Muscle layer of duodenum (tissue), 2 donors: ENCODE data around the gene ERVK3-1.

Source experiments
- H3K27ac ChIP-seq: one replicate; pipeline ENCODE4 v1.7.0; 2013; ENCODE audit warnings: mild to moderate bottlenecking, low read length
- H3K27me3 ChIP-seq: one replicate; pipeline ENCODE4 v1.7.0; 2013; ENCODE audit warnings: low read depth, mild to moderate bottlenecking, control low read depth, low read length
- H3K36me3 ChIP-seq, 2 donors: one replicate each; pipeline ENCODE4 v1.7.0; 2013; ENCODE audit warnings: low read length in 2 of 2, control low read depth in 1 of 2, mild to moderate bottlenecking in 1 of 2; ENCODE audit not compliant: insufficient read depth in 2 of 2, control insufficient read depth in 1 of 2
- H3K4me1 ChIP-seq, 2 donors: one replicate each; pipeline ENCODE4 v1.7.0; 2013; ENCODE audit warnings: low read length in 2 of 2, mild to moderate bottlenecking in 2 of 2, control low read depth in 1 of 2, moderate library complexity in 1 of 2; ENCODE audit not compliant: insufficient read depth in 2 of 2, control insufficient read depth in 1 of 2
- H3K4me3 ChIP-seq, 2 donors: one replicate each; pipeline ENCODE4 v1.7.0; 2013; ENCODE audit warnings: low read length in 2 of 2, low read depth in 1 of 2, mild to moderate bottlenecking in 1 of 2
- H3K9me3 ChIP-seq, 2 donors: one replicate each; pipeline ENCODE4 v1.7.0; 2013; ENCODE audit warnings: low read length in 2 of 2, control low read depth in 1 of 2, mild to moderate bottlenecking in 1 of 2; ENCODE audit not compliant: control insufficient read depth in 1 of 2
- donor health status: healthy.

Gene ERVK3-1

GRCh38 chr19:58326914-58327726, 21.9 kb downstream of the ERVK3-1 start, which contains the start of gene ZSCAN22:
Gene ZSCAN22, plus strand, starts transcription at chr19:58326994. Its CDS starts 7,809 bp downstream, at chr19:58334803.
- Histone ChIP-seq H3K4me1 (peaks cover 6 to 22% of the 10 kb centered on the region in 2 donors), H3K9me3 (no peaks in the 10 kb centered on the region), H3K27me3 (no peaks in the 10 kb centered on the region), H3K36me3 (peaks cover 0 to 2% of the 10 kb centered on the region in 2 donors), H3K4me3 (peak within 1 kb of the TSS; percentile 84 to 98), H3K27ac (peak within 1 kb of the TSS; percentile 85)

GRCh38 chr19:58328999-58329398, 23.8 kb downstream of the ERVK3-1 start:
- no peak overlapping the region for H3K27ac ChIP-seq
- H3K36me3 ChIP-seq, result no peaks in the 10 kb centered on the region
- no peaks in the 10 kb centered on the region for H3K27me3 ChIP-seq
- no peaks in the 10 kb centered on the region for H3K9me3 ChIP-seq
- no peak overlapping the region for H3K4me3 ChIP-seq
- H3K4me1 ChIP-seq, result peaks cover 6 to 22% of the 10 kb centered on the region in 2 donors

- Histone ChIP-seq H3K9me3 (no peaks in the 10 kb centered on the region), H3K36me3 (peaks cover 4 to 10% of the 10 kb centered on the region in 2 donors), H3K4me3 (no peak overlapping the region), H3K27ac (peak overlapping the region; percentile 16), H3K4me1 (peaks cover 6 to 20% of the 10 kb centered on the region in 2 donors), H3K27me3 (no peaks in the 10 kb centered on the region)
These were observed 25.3 kb downstream of the ERVK3-1 start for GRCh38 chr19:58330458-58330857.

- Histone ChIP-seq H3K27me3 (no peaks in the 10 kb centered on the region), H3K4me1 (peaks cover 0 to 8% of the 10 kb centered on the region in 2 donors), H3K9me3 (no peaks in the 10 kb centered on the region), H3K36me3 (peaks cover 13 to 27% of the 10 kb centered on the region in 2 donors), H3K27ac (no peak overlapping the region), H3K4me3 (no peak overlapping the region)
These were observed 27.5 kb downstream of the ERVK3-1 start for GRCh38 chr19:58332697-58333096.

GRCh38 chr19:58334691-58335249, 29.6 kb downstream of the ERVK3-1 start:
- no peaks in the 10 kb centered on the region for H3K9me3 ChIP-seq
- no peaks in the 10 kb centered on the region for H3K27me3 ChIP-seq
- H3K4me1 ChIP-seq, result no peaks in the 10 kb centered on the region

GRCh38 chr19:58335630-58336029, 30.5 kb downstream of the ERVK3-1 start:
- no peaks in the 10 kb centered on the region for H3K9me3 ChIP-seq
- H3K4me1 ChIP-seq, result no peaks in the 10 kb centered on the region
- H3K36me3 ChIP-seq, result peaks cover 36 to 52% of the 10 kb centered on the region in 2 donors
- no peak overlapping the region for H3K4me3 ChIP-seq
- H3K27me3 ChIP-seq, result no peaks in the 10 kb centered on the region
- H3K27ac ChIP-seq, result no peak overlapping the region

More at GRCh38 chr19:58334691-58335249, 29.6 kb downstream of the ERVK3-1 start:
- Histone ChIP-seq H3K27ac (no peak overlapping the region), H3K36me3 (peaks cover 31 to 47% of the 10 kb centered on the region in 2 donors), H3K4me3 (no peak overlapping the region)

- Histone ChIP-seq H3K4me1 (no peaks in the 10 kb centered on the region), H3K4me3 (no peak overlapping the region), H3K36me3 (peaks cover 36 to 58% of the 10 kb centered on the region in 2 donors), H3K9me3 (no peaks in the 10 kb centered on the region), H3K27ac (no peak overlapping the region), H3K27me3 (no peaks in the 10 kb centered on the region)
These were observed 31.0 kb downstream of the ERVK3-1 start for GRCh38 chr19:58336216-58336615.

GRCh38 chr19:58336820-58337219, 31.6 kb downstream of the ERVK3-1 start:
- H3K9me3 ChIP-seq, result no peaks in the 10 kb centered on the region
- no peak overlapping the region for H3K4me3 ChIP-seq
- no peaks in the 10 kb centered on the region for H3K4me1 ChIP-seq
- no peak overlapping the region for H3K27ac ChIP-seq
- peaks cover 36 to 64% of the 10 kb centered on the region in 2 donors for H3K36me3 ChIP-seq
- no peaks in the 10 kb centered on the region for H3K27me3 ChIP-seq

- Histone ChIP-seq H3K27me3 (no peaks in the 10 kb centered on the region), H3K4me3 (no peak overlapping the region), H3K27ac (no peak overlapping the region), H3K4me1 (no peaks in the 10 kb centered on the region), H3K36me3 (peaks cover 36 to 64% of the 10 kb centered on the region in 2 donors), H3K9me3 (no peaks in the 10 kb centered on the region)
These were observed 33.2 kb downstream of the ERVK3-1 start for GRCh38 chr19:58338336-58338735.

- H3K27me3 ChIP-seq, result no peaks in the 10 kb centered on the region
- H3K4me1 ChIP-seq, result no peaks in the 10 kb centered on the region
- no peak overlapping the region for H3K4me3 ChIP-seq
- H3K27ac ChIP-seq, result no peak overlapping the region
- no peaks in the 10 kb centered on the region for H3K9me3 ChIP-seq
- H3K36me3 ChIP-seq, result peaks cover 36 to 64% of the 10 kb centered on the region in 2 donors
These were observed 33.8 kb downstream of the ERVK3-1 start for GRCh38 chr19:58338825-58339558.

- Histone ChIP-seq H3K4me3 (no peak overlapping the region), H3K27ac (no peak overlapping the region), H3K27me3 (peaks cover 7% of the 10 kb centered on the region), H3K36me3 (peaks cover 0 to 16% of the 10 kb centered on the region in 2 donors), H3K4me1 (peaks cover 0 to 17% of the 10 kb centered on the region in 2 donors), H3K9me3 (no peaks in the 10 kb centered on the region)
These were observed 40.4 kb downstream of the ERVK3-1 start for GRCh38 chr19:58345558-58345957.
